ENCODE results near the gene ICAM3. TPM values are rescaled to one million over a fixed set of nuclear protein-coding genes. Genes with fewer than 3 reads are reported as not detected.

The ICAM3 gene
- total RNA-seq, 1 experiment from 2014 or later: 28.3 TPM

DNA sequence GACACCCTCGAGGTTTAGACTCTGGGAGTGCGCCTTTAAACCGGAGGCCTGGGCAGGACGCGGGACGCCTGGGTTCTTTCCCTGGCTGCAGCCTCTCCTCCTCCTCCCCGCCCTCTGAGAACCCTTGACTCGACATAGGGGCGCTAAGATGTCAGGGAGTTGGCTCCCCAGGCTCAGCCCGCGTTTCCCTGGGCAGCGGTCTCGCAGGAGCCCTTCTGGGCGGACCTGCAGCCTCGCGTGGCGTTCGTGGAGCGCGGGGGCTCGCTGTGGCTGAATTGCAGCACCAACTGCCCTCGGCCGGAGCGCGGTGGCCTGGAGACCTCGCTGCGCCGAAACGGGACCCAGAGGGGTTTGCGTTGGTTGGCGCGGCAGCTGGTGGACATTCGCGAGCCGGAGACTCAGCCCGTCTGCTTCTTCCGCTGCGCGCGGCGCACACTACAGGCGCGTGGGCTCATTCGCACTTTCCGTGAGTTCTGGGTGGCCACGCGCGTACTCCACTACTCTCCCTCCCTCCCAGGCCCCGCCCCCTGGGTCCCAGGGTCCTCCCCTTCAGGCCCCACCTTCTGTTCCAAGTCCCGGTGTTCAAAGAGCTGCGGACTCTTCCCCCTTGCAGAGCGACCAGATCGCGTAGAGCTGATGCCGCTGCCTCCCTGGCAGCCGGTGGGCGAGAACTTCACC, 48.4 kb downstream of the ICAM3 start:
- H3K9me3 Mint-ChIP-seq: peaks cover 0 to 5% of the 10 kb centered on the region in 2 experiments; a peak in 3 of 5 replicates
- no peaks in the 10 kb centered on the region; the same call in 1 of the 2 replicates for H3K4me1 ChIP-seq (ENCODE audit: insufficient read depth, low read length)
- DNase-seq: peak; percentile 68
- no peaks in the 10 kb centered on the region; a peak in 3 of 7 replicates for H3K36me3 Mint-ChIP-seq (ENCODE audit: insufficient read depth in 1 of 3, low read depth in 3 of 3)
- no peaks in the 10 kb centered on the region for H3K79me1 ChIP-seq (ENCODE audit: insufficient read depth, low read depth, low read length, poor library complexity, severe bottlenecking)
- peaks cover 100% of the 10 kb centered on the region for H3K27me3 Mint-ChIP-seq (ENCODE audit: low read depth)
- no peak overlapping the region for H3K56ac ChIP-seq (ENCODE audit: insufficient read length, low read depth, low read length)
- no peak overlapping the region for H3K9ac ChIP-seq (ENCODE audit: extremely low read depth, insufficient read length, low read length)
- no peak overlapping the region for H2AFZ ChIP-seq (ENCODE audit: low read length)
- no peak overlapping the region for H2BK15ac ChIP-seq (ENCODE audit: low read depth, low read length)
- no peak overlapping the region for H2BK5ac ChIP-seq (ENCODE audit: insufficient read length, low read length)
- H3T11ph ChIP-seq (ENCODE audit: low read length): no peak overlapping the region
- H3K27me3 ChIP-seq (ENCODE audit: insufficient read depth, low read length): peaks cover 67% of the 10 kb centered on the region
- no peak overlapping the region for H3K4ac ChIP-seq (ENCODE audit: low read depth, low read length)
- WGBS (ENCODE audit: extremely low coverage, insufficient read length, low lambda C conversion rate): no CpG with 5 or more reads among the region's 57 CpGs
- TF ChIP-seq, protein P1, sequence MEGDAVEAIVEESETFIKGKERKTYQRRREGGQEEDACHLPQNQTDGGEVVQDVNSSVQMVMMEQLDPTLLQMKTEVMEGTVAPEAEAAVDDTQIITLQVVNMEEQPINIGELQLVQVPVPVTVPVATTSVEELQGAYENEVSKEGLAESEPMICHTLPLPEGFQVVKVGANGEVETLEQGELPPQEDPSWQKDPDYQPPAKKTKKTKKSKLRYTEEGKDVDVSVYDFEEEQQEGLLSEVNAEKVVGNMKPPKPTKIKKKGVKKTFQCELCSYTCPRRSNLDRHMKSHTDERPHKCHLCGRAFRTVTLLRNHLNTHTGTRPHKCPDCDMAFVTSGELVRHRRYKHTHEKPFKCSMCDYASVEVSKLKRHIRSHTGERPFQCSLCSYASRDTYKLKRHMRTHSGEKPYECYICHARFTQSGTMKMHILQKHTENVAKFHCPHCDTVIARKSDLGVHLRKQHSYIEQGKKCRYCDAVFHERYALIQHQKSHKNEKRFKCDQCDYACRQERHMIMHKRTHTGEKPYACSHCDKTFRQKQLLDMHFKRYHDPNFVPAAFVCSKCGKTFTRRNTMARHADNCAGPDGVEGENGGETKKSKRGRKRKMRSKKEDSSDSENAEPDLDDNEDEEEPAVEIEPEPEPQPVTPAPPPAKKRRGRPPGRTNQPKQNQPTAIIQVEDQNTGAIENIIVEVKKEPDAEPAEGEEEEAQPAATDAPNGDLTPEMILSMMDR (conservative IDR thresholded peaks at IDR 0.05): no peak
- no peak overlapping the region for H3K27ac Mint-ChIP-seq
- H2AK5ac ChIP-seq (ENCODE audit: insufficient read length, low read length): no peak overlapping the region
- H2BK20ac ChIP-seq (ENCODE audit: low read depth, low read length, poor library complexity, severe bottlenecking): no peak overlapping the region
- H4K91ac ChIP-seq (ENCODE audit: insufficient read length, low read depth, low read length): no peak overlapping the region
- H4K20me1 ChIP-seq (ENCODE audit: control insufficient read depth, insufficient read depth, insufficient read length): no peaks in the 10 kb centered on the region
- H4K5ac ChIP-seq (ENCODE audit: insufficient read length, low read depth, low read length): no peak overlapping the region
- H2BK12ac ChIP-seq (ENCODE audit: insufficient read length, low read depth, low read length): no peak overlapping the region
- no peak overlapping the region for H3K27ac ChIP-seq (ENCODE audit: insufficient read length, low read depth, low read length)
- H3K79me2 ChIP-seq (ENCODE audit: insufficient read depth, low read length): no peaks in the 10 kb centered on the region
- no peak overlapping the region for H2BK120ac ChIP-seq (ENCODE audit: low read depth, low read length, poor library complexity, severe bottlenecking)
- peak overlapping the region; percentile 59 to 92 for H3K4me3 Mint-ChIP-seq
- H3K4me1 Mint-ChIP-seq: peaks cover 17 to 49% of the 10 kb centered on the region in 2 experiments
- H3K18ac ChIP-seq (ENCODE audit: insufficient read length, low read depth, low read length): no peak overlapping the region
- H3K14ac ChIP-seq (ENCODE audit: insufficient read depth, low read length): no peak overlapping the region
- peaks cover 44% of the 10 kb centered on the region for H3K23me2 ChIP-seq (ENCODE audit: insufficient read length, low read depth, low read length, poor library complexity, severe bottlenecking)
- no peak overlapping the region for H3K23ac ChIP-seq (ENCODE audit: insufficient read length, low read depth, low read length)
- H4K8ac ChIP-seq (replicated peaks; ENCODE audit: insufficient read length, low read depth, low read length): no peak overlapping the region
- H3K9me3 ChIP-seq (ENCODE audit: control insufficient read depth, low read depth, low read length): no peaks in the 10 kb centered on the region
- H3K4me2 ChIP-seq (ENCODE audit: insufficient read depth, insufficient read length, low read length): peak overlapping the region; percentile 92

Measured in H9 (cell line).